Adipose tissue (tissue), 3 donors: ENCODE measurements around the gene NUP188. TPM values are rescaled to one million over a fixed set of nuclear protein-coding genes. Genes with fewer than 3 reads are reported as not detected.
"Not testable (repeated sequence)": the region's sequence is repeated elsewhere in the genome, so short reads cannot be mapped to it uniquely, and the experiment has no call there.

Experiments used
- H3K27ac ChIP-seq: one replicate; pipeline ENCODE4 v1.5.1; 2013; ENCODE audit warnings: low read depth, low read length
- WGBS, 3 donors: extraction: QIAGEN DNeasy Blood & Tissue Kit; methylation state at CpG; one replicate each; pipeline ENCODE4 v1.1.7; 2013; 5-methylcytosine and 5-hydroxymethylcytosine counted together
- polyA plus RNA-seq, 3 donors: library from polyadenylated mRNA; stranded (reverse); fragments of 200-250 nt; gene quantifications; one replicate each; pipeline ENCODE4 v1.2.3, GENCODE V29; 2013
- donor health status: healthy with polysubstance abuse.
- donor health status: Bipolar disorder and iron deficiency.
- donor health status: healthy.

NUP188 gene
- polyA plus RNA-seq, 3 donors = 7.8 to 20.9 (median 12.4) TPM

GRCh38 chr9:128936171-128936865, 11.2 kb upstream of the NUP188 start:
- 83 to 88% (median 87%) methylated on average over 11 of the region's 11 CpGs for WGBS, 3 donors
- no peak overlapping the region for H3K27ac ChIP-seq

DNA sequence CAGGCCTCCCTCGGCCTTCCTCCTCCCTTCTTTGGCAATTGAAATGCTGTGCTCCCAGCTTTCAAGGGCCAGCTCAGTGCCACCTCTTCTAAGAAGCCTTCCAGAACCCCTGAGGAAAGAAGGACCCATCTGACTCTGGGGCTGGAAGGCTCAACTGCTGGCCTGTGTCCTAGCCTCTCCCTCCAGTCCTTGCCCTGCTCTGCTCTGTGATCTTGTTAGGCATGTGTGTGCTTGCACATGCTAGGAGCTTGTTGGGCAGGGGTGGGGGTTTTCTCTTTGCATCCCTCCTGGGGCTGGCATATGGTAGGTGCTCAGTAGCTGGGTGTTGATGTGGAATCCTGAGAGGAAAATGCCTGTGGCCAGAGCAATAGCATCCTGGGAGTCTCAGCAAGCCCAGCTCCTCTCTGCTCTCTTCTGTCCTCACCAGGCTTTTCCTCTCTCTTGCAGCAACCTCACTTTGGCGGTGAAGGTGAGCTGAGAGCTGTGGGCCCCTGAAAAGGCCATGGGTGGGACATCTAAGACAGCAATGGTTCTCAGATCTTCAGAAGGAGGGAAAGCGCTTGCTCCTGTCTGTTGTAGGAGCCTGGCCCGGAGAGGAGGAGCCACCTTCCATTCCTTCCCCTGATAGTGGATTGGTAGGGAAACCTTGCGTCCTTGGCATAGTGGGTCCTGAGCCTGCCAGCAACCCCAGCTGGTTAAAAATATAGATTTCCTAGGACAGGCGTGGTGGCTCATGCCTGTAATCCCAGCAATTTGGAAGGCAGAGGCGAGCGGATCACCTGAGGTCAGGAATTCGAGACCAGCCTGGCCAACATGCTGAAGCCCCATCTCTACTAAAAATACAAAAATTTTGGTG, 10.0 kb upstream of the NUP188 start:
- no peak overlapping the region for H3K27ac ChIP-seq
- 93 to 97% (median 95%) methylated on average over 8 to 9 of the region's 9 CpGs for WGBS, 3 donors

GRCh38 chr9:128940271-128940921, 7.1 kb upstream of the NUP188 start:
- no peak overlapping the region for H3K27ac ChIP-seq
- WGBS, 3 donors = 61 to 74% (median 68%) methylated on average over 13 to 15 of the region's 15 CpGs

- WGBS, 3 donors = 78 to 88% (median 85%) methylated on average over 11 to 12 of the region's 12 CpGs
- H3K27ac ChIP-seq = no peak overlapping the region
These were observed 6.3 kb upstream of the NUP188 start for GRCh38 chr9:128940946-128941755.

GRCh38 chr9:128943832-128944620, 3.5 kb upstream of the NUP188 start:
- H3K27ac ChIP-seq = no peak overlapping the region
- 86 to 90% (median 87%) methylated on average over 7 of the region's 7 CpGs for WGBS, 3 donors

- WGBS, 3 donors = 86 to 92% (median 90%) methylated on average over 7 of the region's 7 CpGs
- not testable (repeated sequence) for H3K27ac ChIP-seq
These were observed 2.5 kb upstream of the NUP188 start for GRCh38 chr9:128944966-128945365.

GRCh38 chr9:128945798-128946501, 1.5 kb upstream of the NUP188 start:
- no peak overlapping the region for H3K27ac ChIP-seq
- WGBS, 3 donors = 95 to 97% (median 96%) methylated on average over 19 of the region's 19 CpGs

- H3K27ac ChIP-seq = no peak overlapping the region
- WGBS, 3 donors = 21 to 31% (median 28%) methylated on average over 30 of the region's 30 CpGs
These were observed 775 bp upstream of the NUP188 start for GRCh38 chr9:128946571-128947276.

DNA sequence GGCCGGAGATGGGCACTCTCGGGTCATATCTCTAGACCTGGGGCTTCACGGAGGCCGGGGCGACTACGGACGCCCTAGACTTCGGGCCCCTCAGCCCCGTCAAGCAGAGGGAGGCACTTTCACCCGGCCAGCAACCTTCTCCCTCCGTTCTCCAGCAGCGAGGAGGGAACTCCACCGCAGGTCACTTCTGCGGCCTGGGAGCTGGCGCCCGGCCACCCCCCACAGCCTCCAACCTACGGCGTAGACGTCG, 297 bp upstream of the NUP188 start:
- no peak overlapping the region for H3K27ac ChIP-seq
- WGBS, 3 donors = 0 to 1% (median 0%) methylated on average over 11 to 20 of the region's 20 CpGs

GRCh38 chr9:128961403-128961802, 13.9 kb downstream of the NUP188 start:
- WGBS, 3 donors = 95 to 97% (median 97%) methylated on average over 9 of the region's 9 CpGs
- H3K27ac ChIP-seq = not testable (repeated sequence)

DNA sequence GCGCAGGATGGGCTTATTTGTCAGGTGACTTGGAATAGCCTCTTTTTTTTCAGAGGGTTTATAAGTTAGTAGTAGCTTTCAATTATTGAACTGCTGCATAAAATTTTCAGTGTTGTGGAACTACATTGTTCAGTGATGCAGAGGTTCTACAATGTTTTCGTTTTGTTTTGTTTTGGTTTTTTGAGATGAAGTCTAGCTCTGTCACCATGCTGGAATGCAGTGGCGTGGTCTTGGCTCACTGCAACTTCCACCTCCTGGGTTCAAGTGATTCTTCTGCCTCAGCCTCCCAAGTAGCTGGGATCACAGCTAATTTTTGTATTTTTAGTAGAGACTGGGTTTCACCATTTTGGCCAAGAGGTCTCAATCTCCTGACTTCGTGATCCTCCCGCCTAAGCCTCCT, 22.0 kb downstream of the NUP188 start:
- H3K27ac ChIP-seq = no peak overlapping the region
- WGBS, 3 donors = 93 to 97% (median 94%) methylated on average over 5 of the region's 5 CpGs

DNA sequence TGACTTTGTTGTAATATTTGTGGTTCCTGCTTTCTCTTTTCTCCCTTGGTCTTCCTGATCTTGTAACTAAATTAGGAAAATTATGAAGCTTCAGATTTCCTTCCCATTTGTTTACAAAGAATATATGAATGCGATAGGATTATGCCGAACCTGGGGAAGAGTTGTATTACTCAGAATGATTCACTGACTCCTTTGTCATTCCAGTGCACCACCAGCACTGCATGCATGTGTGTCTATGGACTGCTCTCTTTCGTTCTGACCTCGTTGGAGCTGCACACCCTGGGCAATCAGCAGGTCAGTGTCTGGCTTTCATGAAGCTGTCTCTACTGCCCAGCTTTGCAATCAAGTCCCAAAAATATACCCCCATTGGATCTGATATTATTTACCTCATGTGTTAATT, 25.5 kb downstream of the NUP188 start:
- no peak overlapping the region for H3K27ac ChIP-seq
- 81 to 89% (median 89%) methylated on average over 4 of the region's 4 CpGs for WGBS, 3 donors

- no peak overlapping the region for H3K27ac ChIP-seq
- WGBS, 3 donors = 83 to 94% (median 89%) methylated on average over 3 of the region's 3 CpGs
These were observed 31.6 kb downstream of the NUP188 start for GRCh38 chr9:128979111-128979510.

GRCh38 chr9:128983536-128983935, 36.0 kb downstream of the NUP188 start:
- WGBS, 3 donors = 96 to 97% (median 96%) methylated on average over 8 of the region's 8 CpGs
- H3K27ac ChIP-seq = no peak overlapping the region

DNA sequence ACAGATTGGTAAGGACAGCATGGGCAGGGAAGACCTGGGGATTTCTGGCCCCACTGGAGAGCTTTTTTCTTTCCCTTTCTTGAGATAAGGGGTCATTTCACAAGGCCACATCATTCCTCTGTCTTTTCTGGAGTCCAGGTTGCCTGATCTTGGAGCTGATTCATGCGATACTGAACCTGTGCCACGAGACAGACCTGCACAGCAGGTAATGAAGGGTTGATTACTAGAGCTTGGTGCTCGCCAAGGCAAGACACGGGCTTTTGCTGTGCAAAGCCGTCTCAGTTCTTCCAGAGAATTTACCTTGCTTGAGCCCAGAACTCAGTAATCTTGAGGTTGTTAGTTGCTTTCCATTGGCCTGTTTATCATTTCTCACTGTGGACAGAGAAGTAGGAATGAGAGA, 39.2 kb downstream of the NUP188 start:
- H3K27ac ChIP-seq = no peak overlapping the region
- 82 to 96% (median 93%) methylated on average over 5 of the region's 5 CpGs for WGBS, 3 donors

DNA sequence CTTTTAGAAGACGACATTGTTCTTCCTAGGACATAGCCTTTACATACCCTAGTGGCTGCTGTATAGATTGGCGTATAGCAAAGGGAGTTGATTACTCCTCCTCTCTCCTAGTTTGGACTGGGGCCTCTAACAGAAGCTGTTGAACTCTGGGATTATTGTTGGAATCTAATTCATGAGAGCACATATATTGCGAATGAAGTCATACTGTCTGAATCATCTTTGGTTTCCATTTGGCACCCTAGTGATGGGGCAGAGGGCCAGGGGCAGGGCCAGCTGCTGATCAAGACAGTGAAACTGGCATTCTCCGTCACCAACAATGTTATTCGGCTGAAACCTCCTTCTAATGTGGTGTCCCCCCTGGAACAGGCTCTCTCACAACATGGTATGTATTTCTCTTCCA, 40.3 kb downstream of the NUP188 start:
- H3K27ac ChIP-seq = no peak overlapping the region
- 86 to 94% (median 94%) methylated on average over 5 of the region's 5 CpGs for WGBS, 3 donors

- WGBS, 3 donors = 72 to 82% (median 76%) methylated on average over 7 of the region's 7 CpGs
- no peak overlapping the region for H3K27ac ChIP-seq
These were observed 45.5 kb downstream of the NUP188 start for GRCh38 chr9:128992995-128993394.
